ENCODE results near the gene NTNG1.

Gene NTNG1

GRCh38 chr1:107491582-107491981 lies 350.7 kb downstream of the NTNG1 start:
- TF ChIP-seq CTCF (IDR thresholded peaks at IDR 0.05; ENCODE audit: extremely low read depth, missing control alignments) = no peak
- no peak for DNase-seq (ENCODE audit: low spot score)

GRCh38 chr1:107493111-107493716 lies 352.4 kb downstream of the NTNG1 start:
- no peak for DNase-seq (ENCODE audit: low spot score)
- TF ChIP-seq CTCF (IDR thresholded peaks at IDR 0.05; ENCODE audit: extremely low read depth, missing control alignments) = no peak

GRCh38 chr1:107494061-107494460 lies 353.2 kb downstream of the NTNG1 start:
- no peak for TF ChIP-seq CTCF (IDR thresholded peaks at IDR 0.05; ENCODE audit: extremely low read depth, missing control alignments)
- DNase-seq (ENCODE audit: low spot score) = no peak

- no peak for TF ChIP-seq CTCF (IDR thresholded peaks at IDR 0.05; ENCODE audit: extremely low read depth, missing control alignments)
Measured at GRCh38 chr1:107496002-107496401, 355.2 kb downstream of the NTNG1 start.

GRCh38 chr1:107499139-107499744 lies 358.4 kb downstream of the NTNG1 start:
- peak; percentile 41 for DNase-seq (ENCODE audit: low spot score)
- no peak for TF ChIP-seq CTCF (IDR thresholded peaks at IDR 0.05; ENCODE audit: extremely low read depth, missing control alignments)

More at GRCh38 chr1:107496002-107496401, 355.2 kb downstream of the NTNG1 start:
- DNase-seq (ENCODE audit: low spot score) = no peak

GRCh38 chr1:107501081-107501605 lies 360.3 kb downstream of the NTNG1 start:
- DNase-seq (ENCODE audit: low spot score) = no peak
- TF ChIP-seq CTCF (IDR thresholded peaks at IDR 0.05; ENCODE audit: extremely low read depth, missing control alignments) = no peak

- TF ChIP-seq CTCF (IDR thresholded peaks at IDR 0.05; ENCODE audit: extremely low read depth, missing control alignments) = no peak
- no peak for DNase-seq (ENCODE audit: low spot score)
Measured at GRCh38 chr1:107510347-107510746, 369.5 kb downstream of the NTNG1 start.

Measured in GM20000 (cell line).